ENCODE measurements around the gene IFNL2. TPM values are rescaled to one million over a fixed set of nuclear protein-coding genes. Genes with fewer than 3 reads are reported as not detected.

The IFNL2 gene
- total and polyA plus RNA-seq, 9 of the 15 experiments (the other 6 are each of a cell fraction or from before 2014, with no cell fraction given): not detected

DNA sequence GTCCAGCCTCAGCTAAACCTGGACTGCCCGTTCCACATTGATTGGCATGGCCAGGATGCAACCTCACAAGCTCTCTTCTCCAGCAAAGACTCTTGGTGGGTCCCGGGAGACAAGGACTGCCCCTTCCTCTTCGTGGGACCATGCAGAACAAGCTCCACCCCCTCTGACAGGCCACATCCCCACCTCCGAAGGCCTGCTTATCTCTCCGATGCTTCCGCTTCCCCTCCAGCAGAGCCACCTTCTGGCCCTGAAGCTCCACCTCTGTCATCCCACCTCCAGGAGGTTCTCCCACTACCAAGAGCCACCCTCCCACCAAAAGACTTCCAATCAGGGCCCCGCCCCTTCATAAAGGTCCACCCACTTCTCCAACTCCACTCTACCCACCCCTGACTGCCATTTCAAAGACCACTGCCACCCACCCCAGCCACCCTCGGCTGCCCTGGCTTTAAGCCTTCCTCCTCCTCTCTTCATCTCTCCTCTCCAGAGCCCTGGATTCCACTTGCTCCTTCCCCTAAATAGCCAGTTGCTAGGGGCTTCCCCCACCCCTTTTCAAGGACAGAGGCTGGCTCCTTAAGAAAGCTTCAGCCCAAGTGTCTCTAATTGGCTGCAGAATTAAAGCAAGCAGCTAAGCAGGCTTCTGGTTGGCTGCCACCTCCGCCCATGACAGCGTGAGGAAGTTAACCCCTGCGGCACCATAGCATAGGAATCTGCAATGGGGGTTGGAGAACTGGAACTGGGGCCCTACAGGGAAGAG lies 42.5 kb downstream of the IFNL2 start (continued):
- TF ChIP-seq, protein P1, sequence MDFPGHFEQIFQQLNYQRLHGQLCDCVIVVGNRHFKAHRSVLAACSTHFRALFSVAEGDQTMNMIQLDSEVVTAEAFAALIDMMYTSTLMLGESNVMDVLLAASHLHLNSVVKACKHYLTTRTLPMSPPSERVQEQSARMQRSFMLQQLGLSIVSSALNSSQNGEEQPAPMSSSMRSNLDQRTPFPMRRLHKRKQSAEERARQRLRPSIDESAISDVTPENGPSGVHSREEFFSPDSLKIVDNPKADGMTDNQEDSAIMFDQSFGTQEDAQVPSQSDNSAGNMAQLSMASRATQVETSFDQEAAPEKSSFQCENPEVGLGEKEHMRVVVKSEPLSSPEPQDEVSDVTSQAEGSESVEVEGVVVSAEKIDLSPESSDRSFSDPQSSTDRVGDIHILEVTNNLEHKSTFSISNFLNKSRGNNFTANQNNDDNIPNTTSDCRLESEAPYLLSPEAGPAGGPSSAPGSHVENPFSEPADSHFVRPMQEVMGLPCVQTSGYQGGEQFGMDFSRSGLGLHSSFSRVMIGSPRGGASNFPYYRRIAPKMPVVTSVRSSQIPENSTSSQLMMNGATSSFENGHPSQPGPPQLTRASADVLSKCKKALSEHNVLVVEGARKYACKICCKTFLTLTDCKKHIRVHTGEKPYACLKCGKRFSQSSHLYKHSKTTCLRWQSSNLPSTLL (IDR thresholded peaks at IDR 0.05): 0 out of 2 replicates have a peak, but pooled peaks have one; percentile 38
- TF ChIP-seq SMARCA5 (IDR thresholded peaks at IDR 0.05) (peak; percentile 85), GTF2E2 (tag; IDR thresholded peaks at IDR 0.05) (0 out of 2 replicates have a peak, but pooled peaks have one; percentile 42), CXXC5 (CRISPR knock-in tag; IDR thresholded peaks at IDR 0.05) (peak; percentile 44), MIER1 (IDR thresholded peaks at IDR 0.05; ENCODE audit: low read depth) (0 out of 2 replicates have a peak, but pooled peaks have one; percentile 23), GATA2 (CRISPR knock-in tag; IDR thresholded peaks at IDR 0.05) (peak; percentile 33; the same call in 1 of the 2 replicates), KDM4B (IDR thresholded peaks at IDR 0.05; ENCODE audit: borderline replicate concordance in 2 of 2, low read depth in 1 of 2) (0 out of 4 replicates have a peak, but pooled peaks of 1 of the 2 experiments have one; percentile 19), TGIF2 (CRISPR knock-in tag; IDR thresholded peaks at IDR 0.05) (no peak), ZNF76 (CRISPR knock-in tag; IDR thresholded peaks at IDR 0.05; ENCODE audit: borderline replicate concordance) (no peak), ZBTB8A (IDR thresholded peaks at IDR 0.05; ENCODE audit: partially characterized antibody) (no peak), TRIM28 (IDR thresholded peaks at IDR 0.05) (no peak)
- TF ChIP-seq, protein P2, sequence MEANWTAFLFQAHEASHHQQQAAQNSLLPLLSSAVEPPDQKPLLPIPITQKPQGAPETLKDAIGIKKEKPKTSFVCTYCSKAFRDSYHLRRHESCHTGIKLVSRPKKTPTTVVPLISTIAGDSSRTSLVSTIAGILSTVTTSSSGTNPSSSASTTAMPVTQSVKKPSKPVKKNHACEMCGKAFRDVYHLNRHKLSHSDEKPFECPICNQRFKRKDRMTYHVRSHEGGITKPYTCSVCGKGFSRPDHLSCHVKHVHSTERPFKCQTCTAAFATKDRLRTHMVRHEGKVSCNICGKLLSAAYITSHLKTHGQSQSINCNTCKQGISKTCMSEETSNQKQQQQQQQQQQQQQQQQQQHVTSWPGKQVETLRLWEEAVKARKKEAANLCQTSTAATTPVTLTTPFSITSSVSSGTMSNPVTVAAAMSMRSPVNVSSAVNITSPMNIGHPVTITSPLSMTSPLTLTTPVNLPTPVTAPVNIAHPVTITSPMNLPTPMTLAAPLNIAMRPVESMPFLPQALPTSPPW (CRISPR knock-in tag; IDR thresholded peaks at IDR 0.05): peak; percentile 56
- TF ChIP-seq, protein P3, sequence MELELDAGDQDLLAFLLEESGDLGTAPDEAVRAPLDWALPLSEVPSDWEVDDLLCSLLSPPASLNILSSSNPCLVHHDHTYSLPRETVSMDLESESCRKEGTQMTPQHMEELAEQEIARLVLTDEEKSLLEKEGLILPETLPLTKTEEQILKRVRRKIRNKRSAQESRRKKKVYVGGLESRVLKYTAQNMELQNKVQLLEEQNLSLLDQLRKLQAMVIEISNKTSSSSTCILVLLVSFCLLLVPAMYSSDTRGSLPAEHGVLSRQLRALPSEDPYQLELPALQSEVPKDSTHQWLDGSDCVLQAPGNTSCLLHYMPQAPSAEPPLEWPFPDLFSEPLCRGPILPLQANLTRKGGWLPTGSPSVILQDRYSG (tag; conservative IDR thresholded peaks at IDR 0.05; ENCODE audit: low read depth): no peak

Measured in K562 (cell line).